ENCODE results near the gene C1orf198. TPM values are rescaled to one million over a fixed set of nuclear protein-coding genes. Genes with fewer than 3 reads are reported as not detected.

The C1orf198 gene
- total and polyA plus RNA-seq, 12 donors, result 26.0 to 66.0 (median 42.9) TPM

- no peaks in the 10 kb centered on the region for H3K36me3 ChIP-seq
- H3K27me3 ChIP-seq, result no peaks in the 10 kb centered on the region
- intact Hi-C loops (cut with DNase I), result loop anchor here in 5 of 10 donors (5.0 to 10.0 kb wide), 3 partner anchors 417 to 422 kb away; no protein-coding TSS in a partner anchor
- no peaks in the 10 kb centered on the region for H3K4me1 ChIP-seq
- H3K27ac ChIP-seq, result no peak overlapping the region
- H3K4me3 ChIP-seq, result no peak overlapping the region
- ATAC-seq (no peak), DNase-seq (no peak)
- TF ChIP-seq, protein P1, sequence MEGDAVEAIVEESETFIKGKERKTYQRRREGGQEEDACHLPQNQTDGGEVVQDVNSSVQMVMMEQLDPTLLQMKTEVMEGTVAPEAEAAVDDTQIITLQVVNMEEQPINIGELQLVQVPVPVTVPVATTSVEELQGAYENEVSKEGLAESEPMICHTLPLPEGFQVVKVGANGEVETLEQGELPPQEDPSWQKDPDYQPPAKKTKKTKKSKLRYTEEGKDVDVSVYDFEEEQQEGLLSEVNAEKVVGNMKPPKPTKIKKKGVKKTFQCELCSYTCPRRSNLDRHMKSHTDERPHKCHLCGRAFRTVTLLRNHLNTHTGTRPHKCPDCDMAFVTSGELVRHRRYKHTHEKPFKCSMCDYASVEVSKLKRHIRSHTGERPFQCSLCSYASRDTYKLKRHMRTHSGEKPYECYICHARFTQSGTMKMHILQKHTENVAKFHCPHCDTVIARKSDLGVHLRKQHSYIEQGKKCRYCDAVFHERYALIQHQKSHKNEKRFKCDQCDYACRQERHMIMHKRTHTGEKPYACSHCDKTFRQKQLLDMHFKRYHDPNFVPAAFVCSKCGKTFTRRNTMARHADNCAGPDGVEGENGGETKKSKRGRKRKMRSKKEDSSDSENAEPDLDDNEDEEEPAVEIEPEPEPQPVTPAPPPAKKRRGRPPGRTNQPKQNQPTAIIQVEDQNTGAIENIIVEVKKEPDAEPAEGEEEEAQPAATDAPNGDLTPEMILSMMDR (IDR thresholded peaks at IDR 0.05), result no peak
- WGBS, 2 donors, result 91 to 95% methylated on average over 19 of the region's 19 CpGs
- H3K9me3 ChIP-seq, result no peaks in the 10 kb centered on the region
These were observed 73.3 kb downstream of the C1orf198 start for GRCh38 chr1:230794871-230795605.

DNA sequence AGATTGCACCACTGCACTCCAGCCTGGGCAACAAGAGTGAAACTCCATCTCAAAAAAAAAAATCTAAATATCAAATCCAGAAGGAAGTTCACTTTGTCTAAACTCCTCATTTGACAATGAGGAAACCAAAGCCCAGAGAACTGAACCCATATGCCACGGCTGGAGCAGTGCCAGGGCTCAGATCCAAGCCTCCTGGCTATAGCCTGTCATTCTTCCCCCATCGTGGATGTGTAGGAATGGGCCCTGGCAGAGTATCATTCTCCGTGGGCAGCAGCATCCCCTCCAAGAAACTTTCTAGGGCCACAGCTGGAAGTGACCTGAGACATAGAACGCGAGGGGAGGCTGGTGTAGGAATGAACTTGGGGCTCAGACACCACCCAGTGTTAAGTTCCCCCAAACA, 73.9 kb downstream of the C1orf198 start:
- Histone ChIP-seq H3K4me1 (no peaks in the 10 kb centered on the region), H3K9me3 (no peaks in the 10 kb centered on the region), H3K27me3 (no peaks in the 10 kb centered on the region), H3K36me3 (no peaks in the 10 kb centered on the region), H3K27ac (no peak overlapping the region), H3K4me3 (no peak overlapping the region)
- TF ChIP-seq, protein P1 (IDR thresholded peaks at IDR 0.05), result no peak
- intact Hi-C loops (cut with DNase I), result loop anchor here in 1 of 10 donors (10.0 kb wide), 1 partner anchor 420 kb away; no protein-coding TSS in a partner anchor
- no peak for ATAC-seq
- DNase-seq, result no peak
- WGBS, 2 donors, result 56 to 57% methylated on average over 5 of the region's 5 CpGs

DNA sequence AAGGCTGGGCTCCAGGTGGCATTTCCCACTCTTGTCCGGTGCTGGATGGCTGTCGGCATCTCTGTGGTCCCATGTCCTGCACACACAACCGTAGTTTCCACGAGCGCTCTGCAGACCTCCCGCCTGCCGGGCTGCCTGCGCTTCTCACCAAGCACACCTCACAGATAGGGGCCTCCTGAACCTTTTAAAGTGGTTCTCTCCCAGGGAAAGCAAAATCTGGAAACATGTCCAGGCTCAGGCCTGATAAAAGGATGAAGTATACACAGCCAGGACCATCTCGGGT, 74.9 kb downstream of the C1orf198 start:
- ATAC-seq (no peak), DNase-seq (no peak)
- intact Hi-C loops (cut with DNase I), result loop anchor here in 1 of 10 donors (10.0 kb wide), 1 partner anchor 421 kb away; no protein-coding TSS in a partner anchor
- Histone ChIP-seq H3K36me3 (no peaks in the 10 kb centered on the region), H3K4me1 (no peaks in the 10 kb centered on the region), H3K27ac (no peak overlapping the region), H3K9me3 (no peaks in the 10 kb centered on the region), H3K4me3 (no peak overlapping the region), H3K27me3 (no peaks in the 10 kb centered on the region)
- WGBS, 2 donors, result 92 to 96% methylated on average over 9 of the region's 9 CpGs
- TF ChIP-seq, protein P1 (IDR thresholded peaks at IDR 0.05), result no peak

GRCh38 chr1:230792691-230793462, 75.4 kb downstream of the C1orf198 start:
- no peaks in the 10 kb centered on the region for H3K9me3 ChIP-seq
- ATAC-seq (no peak), DNase-seq (no peak)
- H3K27ac ChIP-seq, result no peak overlapping the region
- no peaks in the 10 kb centered on the region for H3K4me1 ChIP-seq
- intact Hi-C loops (cut with DNase I), result loop anchor here in 1 of 10 donors (10.0 kb wide), 1 partner anchor 422 kb away; no protein-coding TSS in a partner anchor
- 87 to 96% methylated on average over 13 of the region's 13 CpGs for WGBS, 2 donors
- H3K27me3 ChIP-seq, result no peaks in the 10 kb centered on the region
- TF ChIP-seq, protein P1 (IDR thresholded peaks at IDR 0.05), result peak in 1 of 9 donors; percentile 13
- H3K36me3 ChIP-seq, result no peaks in the 10 kb centered on the region
- no peak overlapping the region for H3K4me3 ChIP-seq
